K562 (cell line): ENCODE data around the gene SLC19A1. TPM values are rescaled to one million over a fixed set of nuclear protein-coding genes. Genes with fewer than 3 reads are reported as not detected.

ENCODE experiments used
- ASH1L ChIP-seq: fragments of 450-650 bp; IDR thresholded peaks from 2 replicates; pipeline ENCODE4 v1.6.1; 2018; ENCODE audit warnings: borderline replicate concordance, mild to moderate bottlenecking, low read depth; ENCODE audit not compliant: partially characterized antibody
- EHMT2 ChIP-seq: fragments of 450-650 bp; IDR thresholded peaks from 2 replicates; pipeline ENCODE4 v1.6.1; 2018; ENCODE audit warnings: antibody characterized with exemption
- HDAC3 ChIP-seq: fragments of 450-650 bp; IDR thresholded peaks from 2 replicates; pipeline ENCODE4 v1.6.1; 2018; ENCODE audit warnings: borderline replicate concordance, mild to moderate bottlenecking, moderate library complexity; ENCODE audit not compliant: partially characterized antibody
- ILF3 ChIP-seq: fragments of 450-650 bp; IDR thresholded peaks from 2 replicates; pipeline ENCODE4 v1.6.1; 2018; ENCODE audit warnings: antibody characterized with exemption, mild to moderate bottlenecking, moderate library complexity, borderline replicate concordance
- NCOA2 ChIP-seq, 2 experiments: fragments of 450-650 bp; IDR thresholded peaks; 2 replicates each; pipeline ENCODE4 v1.6.1; 2018; ENCODE audit warnings: mild to moderate bottlenecking in 2 of 2, moderate library complexity in 1 of 2; ENCODE audit not compliant: partially characterized antibody in 2 of 2
- NFXL1 ChIP-seq: fragments of 450-650 bp; formaldehyde crosslinking; IDR thresholded peaks from 2 replicates; pipeline ENCODE4 v1.4.0; 2021; ENCODE audit warnings: mild to moderate bottlenecking
- PHF8 ChIP-seq: fragments of 200-600 bp; sonication (generic); IDR thresholded peaks from 2 replicates; pipeline ENCODE4 v1.6.1; 2012; ENCODE audit warnings: mixed run types, mild to moderate bottlenecking, inconsistent platforms, low read length, moderate library complexity, borderline replicate concordance
- TAL1 ChIP-seq: fragments of 450-650 bp; IDR thresholded peaks from 2 replicates; pipeline ENCODE4 v1.6.1; 2016; ENCODE audit warnings: mild to moderate bottlenecking
- U2AF1 ChIP-seq: fragments of 200-400 bp; formaldehyde crosslinking; optimal IDR thresholded peaks from 2 replicates; pipeline ENCODE3; 2017; ENCODE audit warnings: mild to moderate bottlenecking, low read depth, low read length, moderate library complexity
- ZC3H4 ChIP-seq: sonication (generic); formaldehyde crosslinking; IDR thresholded peaks from 2 replicates; pipeline ENCODE4 v1.9.0; 2021; ENCODE audit warnings: missing genetic modification reagents, borderline replicate concordance
- polyA plus RNA-seq, 8 experiments: library from polyadenylated mRNA; depleted of rRNA in 4 of 8; stranded (reverse) in 5 of 8; unstranded in 3 of 8; fragments of >200 nt; fragmentation: Nextera tagmentation in 2 of 8; fragmentation: Illumina TruSeq in 1 of 8; extraction: Ambion mirVana in 2 of 8; extraction: Trizol in 1 of 8; gene quantifications; 2 replicates each; pipeline versions ENCODE4 v1.2.1 to v1.2.3, GENCODE V29; 2011 to 2014; ENCODE audit warnings: inconsistent platforms in 1 of 8, missing spikeins in 1 of 8
- total RNA-seq, 7 experiments: library from RNA; depleted of rRNA in 6 of 7; stranded (reverse); fragments of >200 nt in 6 of 7; fragmentation: Illumina TruSeq in 2 of 7; extraction: Trizol in 2 of 7; gene quantifications; 2 replicates each; pipeline versions ENCODE4 v1.2.1 to v1.2.3, GENCODE V29; 2011 to 2021; ENCODE audit warnings: low replicate concordance in 1 of 7
- TF ChIP-seq, protein P1 (sequence below): fragments of 450-650 bp; IDR thresholded peaks from 2 replicates; pipeline ENCODE4 v1.6.1; 2016; ENCODE audit warnings: low read depth
- TF ChIP-seq, protein P2 (sequence below): sonication (generic); formaldehyde crosslinking; IDR thresholded peaks from 2 replicates; pipeline ENCODE4 v1.9.0; 2022; ENCODE audit warnings: mild to moderate bottlenecking, missing genetic modification reagents
- TF ChIP-seq, protein P3 (sequence below), 3 experiments: fragments of 200-800 bp in 1 of 3; fragments of 250-450 bp in 1 of 3; fragments of 450-650 bp in 1 of 3; sonication (Bioruptor Pico) in 1 of 3; sonication (Bioruptor generic) in 1 of 3; formaldehyde crosslinking in 1 of 3; IDR thresholded peaks; 2 replicates each; pipeline versions ENCODE4 v1.6.1 to v1.8.0; 2016 to 2022; ENCODE audit warnings: mild to moderate bottlenecking in 2 of 3, missing genetic modification characterization in 2 of 3, missing compliant biosample characterization in 1 of 3, moderate library complexity in 1 of 3

SLC19A1 gene
- total and polyA plus RNA-seq, 9 of the 15 experiments (the other 6 are each of a cell fraction or from before 2014, with no cell fraction given), result 0.65 to 88.7 (median 12.0) TPM

DNA sequence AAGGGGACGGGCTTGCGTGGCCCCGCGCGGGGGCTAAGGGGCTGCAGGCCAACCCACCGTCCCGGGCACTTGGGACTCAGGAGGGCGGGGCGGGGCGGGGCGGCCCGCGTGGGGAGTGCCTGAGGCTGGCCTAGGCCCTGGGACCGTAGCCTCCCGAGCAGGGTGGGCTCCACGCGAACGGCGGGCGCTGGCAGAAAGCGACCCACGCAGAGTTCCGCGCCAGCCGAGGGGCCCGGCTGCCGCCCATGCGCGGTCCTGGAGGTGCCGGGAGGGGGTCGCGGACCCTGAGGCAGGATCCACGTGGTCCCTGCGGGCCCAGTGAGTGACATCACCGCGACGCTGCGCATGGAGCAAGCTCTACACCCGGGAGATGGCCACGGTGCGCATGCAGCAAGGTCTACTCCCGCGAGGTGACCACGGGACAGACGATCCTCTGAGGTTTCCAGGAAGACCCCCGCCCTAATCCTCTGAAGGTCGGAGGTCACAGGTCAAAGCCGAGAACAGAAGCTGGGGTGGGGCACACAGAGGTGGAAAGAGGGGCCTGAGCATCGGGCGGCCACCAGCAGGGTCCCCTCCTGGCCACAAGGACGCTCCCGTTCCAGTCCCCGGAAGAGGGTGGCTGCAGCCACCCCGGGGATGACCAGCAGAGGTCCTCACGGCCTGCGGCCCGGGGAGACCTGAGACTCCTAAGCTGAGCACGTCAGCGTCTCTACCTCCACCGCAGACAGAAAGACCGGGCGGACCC lies 13.5 kb upstream of the SLC19A1 start (continued):
- TF ChIP-seq, protein P1, sequence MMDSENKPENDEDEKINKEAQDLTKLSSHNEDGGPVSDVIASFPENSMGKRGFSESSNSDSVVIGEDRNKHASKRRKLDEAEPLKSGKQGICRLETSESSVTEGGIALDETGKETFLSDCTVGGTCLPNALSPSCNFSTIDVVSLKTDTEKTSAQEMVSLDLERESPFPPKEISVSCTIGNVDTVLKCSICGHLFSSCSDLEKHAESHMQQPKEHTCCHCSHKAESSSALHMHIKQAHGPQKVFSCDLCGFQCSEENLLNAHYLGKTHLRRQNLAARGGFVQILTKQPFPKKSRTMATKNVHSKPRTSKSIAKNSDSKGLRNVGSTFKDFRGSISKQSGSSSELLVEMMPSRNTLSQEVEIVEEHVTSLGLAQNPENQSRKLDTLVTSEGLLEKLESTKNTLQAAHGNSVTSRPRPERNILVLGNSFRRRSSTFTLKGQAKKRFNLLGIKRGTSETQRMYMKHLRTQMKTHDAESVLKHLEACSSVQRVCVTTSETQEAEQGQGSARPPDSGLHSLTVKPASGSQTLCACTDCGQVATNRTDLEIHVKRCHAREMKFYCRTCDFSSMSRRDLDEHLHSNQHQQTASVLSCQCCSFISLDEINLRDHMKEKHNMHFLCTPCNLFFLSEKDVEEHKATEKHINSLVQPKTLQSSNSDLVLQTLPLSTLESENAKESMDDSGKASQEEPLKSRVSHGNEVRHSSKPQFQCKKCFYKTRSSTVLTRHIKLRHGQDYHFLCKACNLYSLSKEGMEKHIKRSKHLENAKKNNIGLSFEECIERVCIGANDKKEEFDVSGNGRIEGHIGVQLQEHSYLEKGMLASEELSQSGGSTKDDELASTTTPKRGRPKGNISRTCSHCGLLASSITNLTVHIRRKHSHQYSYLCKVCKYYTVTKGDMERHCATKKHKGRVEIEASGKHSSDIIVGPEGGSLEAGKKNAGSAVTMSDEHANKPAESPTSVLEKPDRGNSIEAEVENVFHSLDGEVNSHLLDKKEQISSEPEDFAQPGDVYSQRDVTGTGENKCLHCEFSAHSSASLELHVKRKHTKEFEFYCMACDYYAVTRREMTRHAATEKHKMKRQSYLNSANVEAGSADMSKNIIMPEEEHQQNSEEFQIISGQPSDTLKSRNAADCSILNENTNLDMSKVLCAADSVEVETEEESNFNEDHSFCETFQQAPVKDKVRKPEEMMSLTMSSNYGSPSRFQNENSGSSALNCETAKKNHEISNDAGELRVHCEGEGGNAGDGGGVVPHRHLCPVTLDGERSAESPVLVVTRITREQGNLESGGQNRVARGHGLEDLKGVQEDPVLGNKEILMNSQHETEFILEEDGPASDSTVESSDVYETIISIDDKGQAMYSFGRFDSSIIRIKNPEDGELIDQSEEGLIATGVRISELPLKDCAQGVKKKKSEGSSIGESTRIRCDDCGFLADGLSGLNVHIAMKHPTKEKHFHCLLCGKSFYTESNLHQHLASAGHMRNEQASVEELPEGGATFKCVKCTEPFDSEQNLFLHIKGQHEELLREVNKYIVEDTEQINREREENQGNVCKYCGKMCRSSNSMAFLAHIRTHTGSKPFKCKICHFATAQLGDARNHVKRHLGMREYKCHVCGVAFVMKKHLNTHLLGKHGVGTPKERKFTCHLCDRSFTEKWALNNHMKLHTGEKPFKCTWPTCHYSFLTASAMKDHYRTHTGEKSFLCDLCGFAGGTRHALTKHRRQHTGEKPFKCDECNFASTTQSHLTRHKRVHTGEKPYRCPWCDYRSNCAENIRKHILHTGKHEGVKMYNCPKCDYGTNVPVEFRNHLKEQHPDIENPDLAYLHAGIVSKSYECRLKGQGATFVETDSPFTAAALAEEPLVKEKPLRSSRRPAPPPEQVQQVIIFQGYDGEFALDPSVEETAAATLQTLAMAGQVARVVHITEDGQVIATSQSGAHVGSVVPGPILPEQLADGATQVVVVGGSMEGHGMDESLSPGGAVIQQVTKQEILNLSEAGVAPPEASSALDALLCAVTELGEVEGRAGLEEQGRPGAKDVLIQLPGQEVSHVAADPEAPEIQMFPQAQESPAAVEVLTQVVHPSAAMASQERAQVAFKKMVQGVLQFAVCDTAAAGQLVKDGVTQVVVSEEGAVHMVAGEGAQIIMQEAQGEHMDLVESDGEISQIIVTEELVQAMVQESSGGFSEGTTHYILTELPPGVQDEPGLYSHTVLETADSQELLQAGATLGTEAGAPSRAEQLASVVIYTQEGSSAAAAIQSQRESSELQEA, result no peak
- TF ChIP-seq TAL1, result no peak
- no peak for TF ChIP-seq ILF3
- peak; percentile 52; the same call in 1 of the 2 replicates for TF ChIP-seq PHF8
- no peak for TF ChIP-seq EHMT2
- no peak for TF ChIP-seq ZC3H4 (CRISPR knock-in tag)
- TF ChIP-seq NFXL1 (CRISPR knock-in tag), result no peak
- TF ChIP-seq, protein P2, sequence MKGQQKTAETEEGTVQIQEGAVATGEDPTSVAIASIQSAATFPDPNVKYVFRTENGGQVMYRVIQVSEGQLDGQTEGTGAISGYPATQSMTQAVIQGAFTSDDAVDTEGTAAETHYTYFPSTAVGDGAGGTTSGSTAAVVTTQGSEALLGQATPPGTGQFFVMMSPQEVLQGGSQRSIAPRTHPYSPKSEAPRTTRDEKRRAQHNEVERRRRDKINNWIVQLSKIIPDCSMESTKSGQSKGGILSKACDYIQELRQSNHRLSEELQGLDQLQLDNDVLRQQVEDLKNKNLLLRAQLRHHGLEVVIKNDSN (CRISPR knock-in tag), result peak; percentile 65
- no peak for TF ChIP-seq U2AF1
- no peak for TF ChIP-seq ASH1L
- TF ChIP-seq, protein P3, sequence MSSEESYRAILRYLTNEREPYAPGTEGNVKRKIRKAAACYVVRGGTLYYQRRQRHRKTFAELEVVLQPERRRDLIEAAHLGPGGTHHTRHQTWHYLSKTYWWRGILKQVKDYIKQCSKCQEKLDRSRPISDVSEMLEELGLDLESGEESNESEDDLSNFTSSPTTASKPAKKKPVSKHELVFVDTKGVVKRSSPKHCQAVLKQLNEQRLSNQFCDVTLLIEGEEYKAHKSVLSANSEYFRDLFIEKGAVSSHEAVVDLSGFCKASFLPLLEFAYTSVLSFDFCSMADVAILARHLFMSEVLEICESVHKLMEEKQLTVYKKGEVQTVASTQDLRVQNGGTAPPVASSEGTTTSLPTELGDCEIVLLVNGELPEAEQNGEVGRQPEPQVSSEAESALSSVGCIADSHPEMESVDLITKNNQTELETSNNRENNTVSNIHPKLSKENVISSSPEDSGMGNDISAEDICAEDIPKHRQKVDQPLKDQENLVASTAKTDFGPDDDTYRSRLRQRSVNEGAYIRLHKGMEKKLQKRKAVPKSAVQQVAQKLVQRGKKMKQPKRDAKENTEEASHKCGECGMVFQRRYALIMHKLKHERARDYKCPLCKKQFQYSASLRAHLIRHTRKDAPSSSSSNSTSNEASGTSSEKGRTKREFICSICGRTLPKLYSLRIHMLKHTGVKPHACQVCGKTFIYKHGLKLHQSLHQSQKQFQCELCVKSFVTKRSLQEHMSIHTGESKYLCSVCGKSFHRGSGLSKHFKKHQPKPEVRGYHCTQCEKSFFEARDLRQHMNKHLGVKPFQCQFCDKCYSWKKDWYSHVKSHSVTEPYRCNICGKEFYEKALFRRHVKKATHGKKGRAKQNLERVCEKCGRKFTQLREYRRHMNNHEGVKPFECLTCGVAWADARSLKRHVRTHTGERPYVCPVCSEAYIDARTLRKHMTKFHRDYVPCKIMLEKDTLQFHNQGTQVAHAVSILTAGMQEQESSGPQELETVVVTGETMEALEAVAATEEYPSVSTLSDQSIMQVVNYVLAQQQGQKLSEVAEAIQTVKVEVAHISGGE (CRISPR knock-in tag; IDR thresholded peaks at IDR 0.05), result no peak
- no peak for TF ChIP-seq HDAC3
- TF ChIP-seq NCOA2 (IDR thresholded peaks at IDR 0.05; ENCODE audit: partially characterized antibody in 2 of 2), result no peak
